HUDEP-2 (cell line): ENCODE measurements around the gene KIFC3.
"Not testable (repeated sequence)": the region's sequence is repeated elsewhere in the genome, so short reads cannot be mapped to it uniquely, and the experiment has no call there.

Source experiments
- DNase-seq, 76 experiments: peaks; one replicate each; lab custom pipeline; 2025; ENCODE audit not compliant: unreplicated experiment in 76 of 76; lab: John Stamatoyannopoulos, UW

The KIFC3 gene

DNA sequence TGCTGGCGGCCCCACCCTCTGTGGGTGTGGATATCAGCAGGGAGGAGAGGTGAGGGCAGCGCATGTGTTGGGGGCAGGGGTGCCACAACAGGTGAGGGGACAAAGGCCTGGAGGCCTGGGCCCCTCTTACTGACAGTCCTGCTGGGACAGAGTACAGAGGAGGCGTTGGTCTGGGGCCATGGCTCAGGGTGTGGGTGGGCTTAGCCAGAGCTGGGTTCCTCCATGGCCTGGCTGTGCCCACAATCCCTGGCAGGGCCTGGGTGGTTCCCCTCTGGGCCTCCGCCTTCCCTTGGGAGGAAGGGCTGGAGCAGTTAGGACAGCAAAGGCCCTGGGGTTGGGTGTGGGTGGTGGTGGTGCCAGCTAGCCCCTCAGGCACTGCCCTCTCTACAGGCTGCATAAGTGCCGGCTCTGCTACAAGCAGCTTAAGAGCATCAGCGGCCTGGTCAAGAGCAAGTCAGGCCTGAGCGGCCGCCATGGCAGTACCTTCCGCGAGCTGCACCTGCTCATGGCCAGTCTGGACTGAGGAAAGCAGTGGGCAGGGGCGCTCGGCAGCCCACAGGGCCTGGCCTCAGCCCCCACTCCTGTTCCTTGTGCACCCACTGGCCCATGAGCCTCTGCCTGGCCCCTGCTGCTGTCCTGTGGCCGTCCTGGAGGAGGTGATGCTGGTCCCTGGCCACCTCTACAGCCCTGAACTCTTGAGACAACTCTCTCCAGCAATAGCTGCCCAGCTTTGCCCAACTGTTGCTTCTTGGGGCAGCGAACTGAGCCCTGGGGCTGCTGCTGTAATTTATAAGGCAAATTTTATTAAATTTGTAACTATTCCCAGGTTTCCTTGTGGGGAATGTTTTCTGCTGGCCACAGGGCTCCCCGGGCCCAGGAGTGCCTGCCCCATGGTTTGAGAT lies 45.6 kb downstream of the KIFC3 start:
- DNase-seq, result no peak

DNA sequence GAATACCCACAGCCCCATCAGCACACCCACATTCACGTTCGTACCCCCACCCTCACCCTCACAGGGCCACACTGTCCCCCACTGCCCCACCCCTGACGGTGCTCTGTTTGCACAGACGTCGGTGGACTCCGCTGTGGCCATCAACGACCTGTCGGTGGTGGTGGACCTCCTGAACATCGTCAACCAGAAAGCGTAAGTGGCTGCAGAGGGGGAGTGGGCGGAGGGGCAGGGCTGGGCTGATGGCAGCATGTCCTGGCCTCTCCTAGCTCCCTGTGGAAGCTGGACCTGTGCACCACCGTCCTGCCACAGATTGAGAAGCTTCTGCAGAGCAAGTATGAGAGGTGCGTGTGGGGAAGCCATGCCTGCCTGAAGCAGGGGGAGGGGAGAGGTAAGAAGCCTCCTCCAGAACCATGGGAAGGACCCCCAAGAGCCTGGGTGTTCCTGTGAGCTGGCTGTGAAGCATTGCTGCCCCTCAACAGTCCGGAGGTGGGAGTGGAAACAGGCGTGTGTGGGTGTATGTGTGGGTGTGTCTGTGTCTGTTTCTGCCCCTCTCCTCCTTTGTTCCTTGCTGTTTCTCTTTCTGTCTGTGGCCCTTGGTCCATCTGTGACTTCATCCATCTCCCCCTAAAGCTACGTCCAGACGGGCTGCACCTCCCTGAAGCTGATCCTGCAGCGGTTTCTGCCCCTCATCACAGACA lies 46.4 kb downstream of the KIFC3 start:
- DNase-seq, result peak in 1 of 76 experiments; percentile 10

DNA sequence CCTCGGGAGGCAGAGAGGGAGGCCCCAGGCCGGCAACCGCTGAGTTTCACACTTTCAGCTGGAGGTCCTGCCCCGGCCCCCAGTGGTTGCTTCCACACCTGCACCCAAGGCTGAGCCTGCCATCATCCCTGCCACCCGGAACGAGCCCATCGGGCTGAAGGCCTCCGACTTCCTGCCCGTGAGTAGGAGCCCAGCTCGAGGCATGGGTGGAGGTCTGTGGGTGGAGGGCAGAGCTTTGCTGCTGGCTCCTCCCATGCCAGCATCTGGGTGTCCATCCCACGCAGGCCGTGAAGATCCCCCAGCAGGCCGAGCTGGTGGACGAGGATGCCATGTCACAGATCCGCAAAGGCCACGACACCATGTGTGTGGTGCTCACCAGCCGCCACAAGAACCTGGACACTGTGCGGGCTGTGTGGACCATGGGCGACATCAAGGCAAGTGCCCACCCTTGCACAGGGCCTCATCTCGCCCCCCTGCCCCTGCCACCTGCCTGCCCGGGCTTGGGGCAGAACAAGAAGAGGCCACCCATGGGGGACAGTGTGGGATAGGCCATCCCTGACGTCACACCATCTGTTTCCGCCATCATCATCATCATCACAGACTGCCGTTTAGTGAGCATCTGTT lies 47.1 kb downstream of the KIFC3 start:
- DNase-seq, result no peak

DNA sequence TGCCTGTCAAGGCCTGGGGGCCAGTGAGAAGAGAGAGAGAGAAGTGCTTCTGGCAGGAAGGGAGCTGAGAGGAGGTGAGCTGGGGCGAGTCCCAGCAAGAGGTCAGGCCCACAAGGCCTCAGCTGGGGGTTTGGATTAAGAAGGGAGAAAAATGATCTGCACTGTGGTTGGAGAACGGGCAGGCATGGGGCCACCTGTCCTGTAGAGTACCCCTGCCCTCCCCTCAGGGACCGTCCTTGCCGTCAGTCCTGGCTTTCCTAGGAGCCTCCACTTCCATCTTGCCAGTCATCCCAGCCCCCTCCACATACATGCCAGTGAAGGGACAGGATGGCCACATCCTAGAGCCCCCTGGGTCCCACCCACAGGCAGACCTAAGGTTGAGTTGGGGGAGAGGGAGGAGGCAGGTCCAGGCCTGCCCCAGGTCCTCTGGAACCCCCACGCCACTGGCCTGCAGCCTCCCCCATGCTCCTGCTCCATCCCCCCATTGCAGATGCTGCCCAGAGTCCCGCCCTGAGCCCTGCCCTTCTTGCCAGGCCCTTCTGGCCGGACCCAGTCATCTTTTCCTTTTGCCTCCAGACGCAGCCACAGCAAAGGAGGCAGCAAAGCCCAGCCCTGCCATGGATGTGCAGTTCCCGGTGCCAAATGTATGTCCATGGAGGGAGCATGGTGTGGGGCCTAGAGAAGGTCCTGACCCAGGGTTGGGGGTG lies 47.8 kb downstream of the KIFC3 start:
- no peak for DNase-seq

GRCh38 chr16:57753448-57754353 lies 48.6 kb downstream of the KIFC3 start:
- DNase-seq, result no peak

DNA sequence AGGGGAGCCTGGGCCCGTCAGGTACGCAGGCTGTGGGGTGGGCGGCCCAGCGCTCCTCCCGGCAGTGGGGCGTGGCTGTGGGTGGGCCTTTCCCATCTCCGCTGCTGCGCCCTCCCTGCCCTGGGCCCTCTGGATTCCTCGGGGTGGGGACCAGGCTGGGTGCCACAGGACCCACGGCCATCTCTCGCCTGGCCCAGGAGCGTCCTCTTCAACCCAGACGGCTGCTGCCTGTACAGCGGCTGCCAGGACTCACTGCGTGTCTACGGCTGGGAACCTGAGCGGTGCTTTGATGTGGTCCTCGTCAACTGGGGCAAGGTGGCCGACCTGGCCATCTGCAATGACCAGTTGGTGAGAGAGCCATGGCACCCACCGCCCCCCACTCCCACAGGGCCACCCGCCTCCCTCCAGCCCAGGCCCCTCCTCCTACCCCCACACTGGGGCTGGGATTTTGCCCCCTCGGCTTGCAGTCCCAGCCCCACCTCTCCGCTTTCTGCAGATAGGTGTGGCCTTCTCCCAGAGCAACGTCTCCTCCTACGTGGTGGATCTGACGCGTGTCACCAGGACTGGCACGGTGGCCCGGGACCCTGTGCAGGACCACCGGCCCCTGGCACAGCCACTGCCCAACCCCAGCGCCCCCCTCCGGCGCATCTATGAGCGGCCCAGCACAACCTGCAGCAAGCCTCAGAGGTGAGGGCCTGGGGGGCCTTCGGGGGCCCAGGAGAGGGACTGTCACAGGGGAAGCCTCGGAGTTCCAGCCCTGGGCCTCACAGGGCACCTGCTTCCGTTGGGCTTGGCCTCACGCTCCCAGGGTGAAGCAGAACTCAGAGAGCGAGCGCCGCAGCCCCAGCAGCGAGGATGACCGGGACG lies 49.5 kb downstream of the KIFC3 start:
- DNase-seq, result no peak

GRCh38 chr16:57752203-57752580 lies 50.1 kb downstream of the KIFC3 start:
- DNase-seq, result no peak

DNA sequence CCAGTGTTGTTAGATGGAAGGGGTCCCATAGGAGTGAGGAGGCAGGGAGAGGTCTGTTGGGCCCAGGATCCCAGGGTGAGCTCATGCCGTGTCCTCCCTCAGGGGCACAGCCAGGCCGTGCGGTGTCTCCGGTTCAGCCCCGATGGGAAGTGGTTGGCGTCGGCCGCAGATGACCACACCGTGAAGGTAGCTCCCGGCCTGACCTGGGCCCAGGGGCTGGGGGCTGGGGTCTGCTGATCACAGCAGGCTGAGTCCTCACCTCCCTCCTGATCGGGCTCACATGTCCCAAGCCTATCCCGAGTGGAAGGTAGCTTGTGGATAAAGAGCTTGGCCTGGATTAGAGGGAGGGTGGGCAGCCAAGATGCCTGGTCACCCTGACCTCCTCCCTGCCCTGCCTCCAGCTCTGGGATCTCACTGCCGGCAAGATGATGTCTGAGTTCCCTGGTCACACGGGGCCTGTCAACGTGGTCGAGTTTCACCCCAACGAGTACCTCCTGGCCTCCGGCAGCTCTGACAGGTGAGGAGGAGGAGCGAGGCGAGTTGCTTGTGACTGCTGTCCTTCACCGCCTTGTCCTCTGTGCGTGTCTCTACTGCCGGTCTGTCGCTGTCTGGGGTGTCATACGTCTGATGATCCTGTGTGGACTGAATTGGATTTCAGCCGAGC lies 50.6 kb downstream of the KIFC3 start:
- no peak for DNase-seq

- DNase-seq, result no peak
Measured at GRCh38 chr16:57750796-57751538, 51.3 kb downstream of the KIFC3 start.

DNA sequence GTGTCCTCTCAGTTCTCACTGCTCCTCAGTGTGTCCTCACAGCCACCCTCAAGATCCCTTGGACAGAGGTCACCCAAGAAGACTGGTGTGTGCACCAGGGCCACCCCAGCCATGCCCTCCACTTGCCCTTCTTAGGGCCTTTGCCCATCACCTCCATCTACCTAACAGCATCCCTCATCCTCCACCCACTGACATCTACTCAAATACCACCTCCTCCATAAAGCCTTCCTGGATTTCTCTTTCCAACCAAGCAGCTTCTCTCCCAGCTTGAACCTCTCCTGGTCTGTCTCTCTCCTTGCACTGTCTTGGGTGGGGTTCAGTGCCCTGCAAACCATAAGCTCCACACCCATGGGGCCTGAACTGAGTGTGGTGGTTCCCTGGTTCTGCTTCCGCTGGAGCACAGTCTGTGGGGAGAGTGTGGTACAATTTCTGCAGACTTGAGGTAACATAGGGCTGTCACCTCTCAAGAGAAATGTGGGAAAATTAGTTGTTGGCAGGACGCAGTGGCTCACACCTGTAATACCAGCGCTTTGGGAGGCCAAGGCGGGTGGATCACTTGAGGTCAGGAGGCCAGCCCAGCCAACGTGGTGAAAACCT lies 52.3 kb downstream of the KIFC3 start:
- no peak for DNase-seq

DNA sequence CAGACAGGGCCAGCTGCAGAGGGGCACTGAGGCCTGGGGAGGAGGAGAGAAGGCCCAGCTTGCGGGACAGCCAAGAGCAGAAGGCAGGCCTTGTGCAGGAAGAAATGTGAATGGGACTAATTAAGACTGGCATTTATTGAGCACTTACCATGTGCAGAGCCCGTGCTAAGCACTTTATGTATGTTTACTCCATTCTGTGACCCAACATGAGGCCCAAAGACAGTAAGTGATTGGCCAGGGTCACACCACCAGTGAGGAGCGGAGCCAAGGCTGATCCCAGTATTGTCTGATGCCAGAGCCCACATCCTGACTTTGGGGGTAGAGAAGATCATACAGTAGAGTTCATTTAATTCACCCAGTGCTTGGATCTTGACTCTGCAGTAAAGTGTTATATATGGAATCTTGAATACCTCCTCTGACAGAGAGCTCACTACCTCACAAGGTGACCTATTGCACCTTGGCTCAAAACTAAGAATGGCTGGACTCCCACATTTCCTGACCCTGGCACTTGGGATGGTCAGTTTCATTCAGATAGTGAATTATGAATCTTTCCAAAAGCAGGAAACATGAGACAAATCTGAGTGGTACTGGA lies 53.1 kb downstream of the KIFC3 start:
- no peak for DNase-seq

DNA sequence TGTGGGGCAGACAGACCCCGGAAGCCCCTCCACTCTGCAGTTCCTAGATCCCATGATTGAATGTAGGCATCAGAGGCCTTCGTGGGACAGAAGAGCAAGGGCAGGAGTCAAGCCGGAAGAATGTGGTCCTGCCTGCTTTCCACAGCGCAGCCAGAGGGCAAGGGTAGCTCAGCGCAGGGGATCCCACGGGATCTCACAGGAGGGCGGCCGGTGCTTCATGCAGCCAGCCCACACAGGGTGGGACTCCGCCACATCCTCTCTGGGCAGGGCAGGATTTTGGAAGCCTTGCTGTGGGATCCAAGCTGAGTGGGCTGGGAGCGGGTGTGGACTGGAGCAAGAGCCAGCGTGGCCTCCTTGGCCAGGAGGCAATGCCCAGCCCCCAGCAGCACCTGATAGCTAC lies 53.7 kb downstream of the KIFC3 start:
- DNase-seq, result no peak

DNA sequence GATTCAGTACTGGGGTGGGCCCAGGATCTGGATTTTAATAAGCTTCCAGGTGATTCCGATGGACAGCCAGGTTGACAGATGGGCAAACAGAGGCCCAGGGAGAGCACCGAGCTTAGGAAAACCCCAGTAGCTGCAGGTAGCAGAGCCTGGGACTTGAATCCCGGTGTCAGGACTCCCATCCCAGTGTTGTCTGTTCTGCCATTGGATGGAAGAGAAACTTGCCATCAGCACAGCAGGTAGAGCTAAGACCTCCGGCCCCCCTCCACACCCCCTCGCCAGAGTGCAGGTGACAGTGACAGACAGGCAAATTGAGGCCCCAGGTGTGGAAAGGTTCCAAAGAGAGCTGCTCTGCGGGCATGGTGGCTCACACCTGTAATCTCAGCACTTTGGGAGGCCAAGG lies 54.3 kb downstream of the KIFC3 start:
- DNase-seq, result no peak

- no peak for DNase-seq
Measured at GRCh38 chr16:57747496-57747895, 54.8 kb downstream of the KIFC3 start.

GRCh38 chr16:57747091-57747490 lies 55.2 kb downstream of the KIFC3 start:
- DNase-seq, result no peak

- DNase-seq, result not testable (repeated sequence)
Measured at GRCh38 chr16:57746316-57746715, 56.0 kb downstream of the KIFC3 start.

GRCh38 chr16:57745768-57746167 lies 56.5 kb downstream of the KIFC3 start:
- DNase-seq, result no peak
